Trophoblast cell (in vitro differentiated cells and primary cell): Measurements from ENCODE around the gene NRXN3.
A peak's percentile ranks its signal among the peaks of the same experiment; 100 is the strongest.

ENCODE experiments used
- DNase-seq, 2 donors: peaks; one replicate each; pipeline ENCODE4 v3.0.0-alpha.2; 2016
- H2AFZ ChIP-seq: 2 replicates; pipeline ENCODE4 v1.6.1; 2013; ENCODE audit warnings: low read length, moderate library complexity, mild to moderate bottlenecking; ENCODE audit not compliant: insufficient read depth, poor library complexity
- H2AK5ac ChIP-seq: 2 replicates; pipeline ENCODE4 v1.6.1; 2013; ENCODE audit warnings: mild to moderate bottlenecking, low read length
- H2BK120ac ChIP-seq: 2 replicates; pipeline ENCODE4 v1.6.1; 2013; ENCODE audit warnings: low read length, mild to moderate bottlenecking, moderate library complexity; ENCODE audit not compliant: insufficient read depth, poor library complexity
- H2BK12ac ChIP-seq: 2 replicates; pipeline ENCODE4 v1.6.1; 2013; ENCODE audit warnings: mild to moderate bottlenecking, low read length, moderate library complexity
- H2BK5ac ChIP-seq: 2 replicates; pipeline ENCODE4 v1.6.1; 2013; ENCODE audit warnings: low read length, low read depth, moderate library complexity, mild to moderate bottlenecking; ENCODE audit not compliant: poor library complexity
- H3K14ac ChIP-seq: 2 replicates; pipeline ENCODE4 v1.6.1; 2013; ENCODE audit warnings: mild to moderate bottlenecking, low read length
- H3K18ac ChIP-seq: 2 replicates; pipeline ENCODE4 v1.6.1; 2013; ENCODE audit warnings: mild to moderate bottlenecking, low read length
- H3K23ac ChIP-seq: 2 replicates; pipeline ENCODE4 v1.6.1; 2013; ENCODE audit warnings: low read length
- H3K27ac ChIP-seq: 2 replicates; pipeline ENCODE4 v1.5.1; 2013; ENCODE audit warnings: low read depth, mild to moderate bottlenecking, inconsistent platforms, low read length, moderate library complexity
- H3K27me3 ChIP-seq: 2 replicates; pipeline ENCODE4 v1.6.1; 2013; ENCODE audit warnings: inconsistent platforms, mild to moderate bottlenecking, low read length, moderate library complexity; ENCODE audit not compliant: insufficient read depth
- H3K36me3 ChIP-seq, 2 experiments: 1 replicate in 1 of 2; 2 replicates in 1 of 2; pipeline ENCODE4 v1.6.1; 2013; ENCODE audit warnings: low read length in 2 of 2, mild to moderate bottlenecking in 2 of 2, moderate library complexity in 1 of 2; ENCODE audit not compliant: insufficient read depth in 2 of 2, control insufficient read depth in 1 of 2
- H3K4ac ChIP-seq: 2 replicates; pipeline ENCODE4 v1.6.1; 2013; ENCODE audit warnings: low read depth, mild to moderate bottlenecking, low read length, moderate library complexity
- H3K4me1 ChIP-seq, 2 experiments: 1 replicate in 1 of 2; 2 replicates in 1 of 2; pipeline ENCODE4 v1.6.1; 2013; ENCODE audit warnings: low read length in 2 of 2, mild to moderate bottlenecking in 2 of 2, moderate library complexity in 1 of 2; ENCODE audit not compliant: insufficient read depth in 2 of 2, control insufficient read depth in 1 of 2
- H3K4me2 ChIP-seq: 2 replicates; pipeline ENCODE4 v1.6.1; 2013; ENCODE audit warnings: inconsistent platforms, mild to moderate bottlenecking, low read length, moderate library complexity
- H3K4me3 ChIP-seq: 2 replicates; pipeline ENCODE4 v1.5.1; 2013; ENCODE audit warnings: mild to moderate bottlenecking, low read depth, low read length, inconsistent platforms
- H3K79me1 ChIP-seq: one replicate; pipeline ENCODE4 v1.6.1; 2013; ENCODE audit warnings: low read length
- H3K79me2 ChIP-seq: 2 replicates; pipeline ENCODE4 v1.6.1; 2013; ENCODE audit warnings: low read length, mild to moderate bottlenecking; ENCODE audit not compliant: control insufficient read depth, insufficient read depth, poor library complexity
- H3K9ac ChIP-seq: 2 replicates; pipeline ENCODE4 v1.6.1; 2013; ENCODE audit warnings: mild to moderate bottlenecking, low read length
- H3K9me3 ChIP-seq: 2 replicates; pipeline ENCODE4 v1.6.1; 2013; ENCODE audit warnings: low read depth, mild to moderate bottlenecking, control low read depth, inconsistent platforms, low read length; ENCODE audit not compliant: insufficient read depth
- H4K12ac ChIP-seq: 2 replicates; pipeline ENCODE4 v1.6.1; 2013; ENCODE audit warnings: low read depth, mild to moderate bottlenecking, low read length, moderate library complexity
- H4K8ac ChIP-seq: 2 replicates; pipeline ENCODE4 v1.6.1; 2013; ENCODE audit warnings: low read depth, mild to moderate bottlenecking, low read length, moderate library complexity
- H4K91ac ChIP-seq: one replicate; pipeline ENCODE4 v1.6.1; 2013; ENCODE audit warnings: low read depth, mild to moderate bottlenecking, low read length, moderate library complexity
- WGBS: extraction: QIAGEN DNeasy Blood & Tissue Kit; methylation state at CpG from one replicate; pipeline ENCODE4 v1.1.7; 2013; ENCODE audit warnings: missing lambda C conversion rate; ENCODE audit not compliant: insufficient read length, insufficient coverage; ENCODE audit errors: extremely low coverage; 5-methylcytosine and 5-hydroxymethylcytosine counted together

Gene NRXN3

DNA sequence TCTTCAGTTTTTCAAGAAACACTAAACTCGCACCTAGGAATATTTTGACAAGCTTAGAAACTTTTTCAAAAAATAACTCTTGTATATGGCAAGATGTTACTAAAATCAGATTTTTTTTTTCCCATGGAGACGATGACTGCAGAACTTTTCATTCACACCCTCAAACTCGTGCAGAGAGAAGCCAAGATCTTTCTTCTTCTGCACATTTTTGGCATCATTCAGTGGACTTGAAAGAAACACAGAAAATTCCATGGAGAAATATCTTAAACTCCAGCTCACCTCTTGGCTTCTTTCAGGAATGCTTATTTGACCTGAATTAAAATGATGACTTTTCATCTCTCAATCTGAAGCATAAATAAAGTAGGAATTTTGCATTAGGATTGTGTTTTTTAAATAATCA lies 919.4 kb downstream of the NRXN3 start:
- Histone ChIP-seq H3K4me2 (no peak overlapping the region), H4K8ac (no peak overlapping the region), H2AFZ (no peak overlapping the region), H2BK5ac (no peak overlapping the region), H3K14ac (no peak overlapping the region), H4K91ac (no peak overlapping the region), H3K9ac (no peak overlapping the region), H3K79me1 (no peaks in the 10 kb centered on the region), H2BK12ac (no peak overlapping the region), H3K18ac (no peak overlapping the region), H2AK5ac (no peak overlapping the region), H3K79me2 (no peaks in the 10 kb centered on the region), H3K4ac (no peak overlapping the region), H4K12ac (no peak overlapping the region), H3K36me3 (no peaks in the 10 kb centered on the region), H2BK120ac (no peak overlapping the region), H3K23ac (no peak overlapping the region), H3K9me3 (no peaks in the 10 kb centered on the region), H3K27me3 (no peaks in the 10 kb centered on the region), H3K4me3 (no peak overlapping the region), H3K4me1 (no peaks in the 10 kb centered on the region), H3K27ac (no peak overlapping the region)
- no CpG with 5 or more reads among the region's 3 CpGs for WGBS
- DNase-seq, result no peak

DNA sequence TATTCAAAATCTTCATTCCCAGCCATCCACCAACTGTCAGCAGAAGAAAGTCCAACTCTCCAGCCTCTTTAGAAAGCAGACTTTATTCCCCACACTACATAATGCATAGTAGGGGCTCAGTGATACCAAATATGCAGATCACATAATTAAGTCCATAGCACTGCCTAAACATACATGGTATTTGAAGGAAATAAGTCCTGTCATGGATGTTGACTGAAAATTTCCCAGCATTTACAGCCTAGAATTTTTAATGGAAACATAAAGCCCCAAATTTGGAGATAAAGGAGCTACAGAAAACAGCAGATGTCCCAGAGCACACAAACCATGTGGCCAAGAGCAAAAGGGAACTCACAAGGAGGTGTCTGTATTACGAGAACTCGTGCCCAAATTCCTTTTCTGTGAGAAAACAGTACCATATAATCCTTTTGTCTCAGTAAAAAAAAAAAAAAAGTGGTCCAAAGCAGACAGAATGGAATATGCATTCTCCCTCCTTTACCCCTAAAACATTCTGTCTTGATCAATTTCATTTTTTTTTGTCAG lies 920.5 kb downstream of the NRXN3 start:
- H3K36me3 ChIP-seq, result no peaks in the 10 kb centered on the region
- no peak overlapping the region for H3K4me3 ChIP-seq
- no peak overlapping the region for H2BK12ac ChIP-seq
- no peak overlapping the region for H2BK5ac ChIP-seq
- H4K8ac ChIP-seq, result no peak overlapping the region
- H3K79me1 ChIP-seq, result no peaks in the 10 kb centered on the region
- no peak overlapping the region for H3K4ac ChIP-seq
- H3K4me2 ChIP-seq, result no peak overlapping the region
- no peak overlapping the region for H3K27ac ChIP-seq
- no peaks in the 10 kb centered on the region for H3K27me3 ChIP-seq
- no peaks in the 10 kb centered on the region for H3K4me1 ChIP-seq
- no peak overlapping the region for H2AK5ac ChIP-seq
- no peak overlapping the region for H4K91ac ChIP-seq
- no peak overlapping the region for H3K9ac ChIP-seq
- no peak overlapping the region for H3K18ac ChIP-seq
- no peak overlapping the region for H2BK120ac ChIP-seq
- no peak overlapping the region for H2AFZ ChIP-seq
- no peaks in the 10 kb centered on the region for H3K79me2 ChIP-seq
- DNase-seq, result no peak
- WGBS, result no CpG with 5 or more reads among the region's 2 CpGs
- no peak overlapping the region for H3K14ac ChIP-seq
- no peak overlapping the region for H3K23ac ChIP-seq
- no peak overlapping the region for H4K12ac ChIP-seq
- H3K9me3 ChIP-seq, result no peaks in the 10 kb centered on the region

DNA sequence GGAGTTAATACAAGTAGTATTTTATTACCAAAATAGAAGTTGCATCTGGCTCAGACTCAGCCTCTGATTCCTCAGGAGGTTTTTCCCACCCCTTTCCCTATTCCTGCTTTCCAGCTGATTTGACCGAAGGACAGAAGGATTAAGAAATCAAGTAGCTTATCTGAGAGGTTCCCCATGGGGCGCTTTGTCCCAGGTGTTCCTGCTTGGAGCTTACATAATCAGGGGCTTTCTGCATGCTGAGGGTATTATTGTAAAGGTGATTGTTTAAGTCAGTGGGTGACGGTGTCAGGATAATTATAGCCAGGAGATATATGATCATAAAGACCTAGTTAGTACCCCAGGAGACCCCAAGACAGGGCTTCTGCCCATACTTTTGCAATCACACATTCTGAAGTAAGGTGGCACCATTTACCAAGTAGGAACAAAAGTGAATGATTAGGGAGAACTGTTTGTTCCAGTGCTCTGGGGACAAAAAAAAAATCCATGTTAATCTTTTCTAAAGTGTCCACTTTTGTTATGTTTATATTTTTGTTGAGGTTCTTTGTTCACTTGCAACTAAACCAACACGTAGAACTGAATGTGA lies 921.3 kb downstream of the NRXN3 start:
- Histone ChIP-seq H3K27me3 (no peaks in the 10 kb centered on the region), H3K9ac (no peak overlapping the region)
- WGBS, result no CpG with 5 or more reads among the region's 4 CpGs

DNA sequence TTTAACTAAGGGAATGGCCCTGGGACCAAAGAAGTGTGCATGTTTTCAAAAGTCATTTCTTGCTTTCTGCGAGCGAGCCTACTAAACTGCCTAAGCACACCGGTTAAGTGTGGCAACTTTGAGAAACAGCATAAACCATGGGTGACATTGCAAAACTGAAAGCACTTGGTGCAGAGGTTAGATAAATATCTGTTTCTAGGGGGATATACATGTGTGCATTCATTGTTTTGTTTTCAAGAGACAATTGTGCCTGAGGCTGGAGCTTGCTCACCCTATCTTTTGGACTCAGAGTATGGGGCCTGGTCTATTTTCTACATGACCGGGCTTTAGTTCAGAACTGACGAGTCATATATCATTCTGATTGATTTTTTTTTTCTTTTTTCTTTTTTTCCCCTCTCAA lies 923.4 kb downstream of the NRXN3 start:
- H2BK120ac ChIP-seq, result no peak overlapping the region
- no peaks in the 10 kb centered on the region for H3K36me3 ChIP-seq
- no peak overlapping the region for H3K23ac ChIP-seq
- no peak overlapping the region for H3K4ac ChIP-seq
- H3K27me3 ChIP-seq, result no peaks in the 10 kb centered on the region
- no peak overlapping the region for H4K91ac ChIP-seq
- no peak overlapping the region for H3K4me3 ChIP-seq
- no peak overlapping the region for H3K9ac ChIP-seq
- H3K4me2 ChIP-seq, result no peak overlapping the region
- H3K14ac ChIP-seq, result no peak overlapping the region
- no peak overlapping the region for H2AFZ ChIP-seq
- H4K8ac ChIP-seq, result no peak overlapping the region
- H2BK12ac ChIP-seq, result no peak overlapping the region
- no peaks in the 10 kb centered on the region for H3K79me1 ChIP-seq
- H2AK5ac ChIP-seq, result no peak overlapping the region
- H3K4me1 ChIP-seq, result no peaks in the 10 kb centered on the region
- no peak overlapping the region for H3K18ac ChIP-seq
- no peak overlapping the region for H2BK5ac ChIP-seq
- no peak overlapping the region for H4K12ac ChIP-seq
- no peak overlapping the region for H3K27ac ChIP-seq
- WGBS, result no CpG with 5 or more reads among the region's 5 CpGs
- peak; percentile 70 to 75 for DNase-seq
- no peaks in the 10 kb centered on the region for H3K9me3 ChIP-seq
- no peaks in the 10 kb centered on the region for H3K79me2 ChIP-seq

More for the DNA sequence above, 921.3 kb downstream of the NRXN3 start:
- Histone ChIP-seq H3K79me2 (no peaks in the 10 kb centered on the region), H2AFZ (no peak overlapping the region), H3K36me3 (no peaks in the 10 kb centered on the region), H4K91ac (no peak overlapping the region), H3K4ac (no peak overlapping the region), H3K4me3 (no peak overlapping the region), H3K27ac (no peak overlapping the region), H3K4me1 (no peaks in the 10 kb centered on the region), H3K79me1 (no peaks in the 10 kb centered on the region), H4K8ac (no peak overlapping the region), H3K14ac (no peak overlapping the region), H4K12ac (no peak overlapping the region), H3K9me3 (no peaks in the 10 kb centered on the region), H2BK120ac (no peak overlapping the region), H2BK12ac (no peak overlapping the region), H2AK5ac (no peak overlapping the region), H3K18ac (no peak overlapping the region), H3K23ac (no peak overlapping the region), H3K4me2 (no peak overlapping the region), H2BK5ac (no peak overlapping the region)
- no peak for DNase-seq
